Smooth muscle cell (in vitro differentiated cells): ENCODE results near the gene MLXIP. TPM values are rescaled to one million over a fixed set of nuclear protein-coding genes. Genes with fewer than 3 reads are reported as not detected.

ENCODE experiments used
- DNase-seq: peaks from one replicate; lab custom pipeline; 2025; ENCODE audit not compliant: unreplicated experiment; lab: John Stamatoyannopoulos, UW
- H2AFZ ChIP-seq: fragments of 200-600 bp; sonication (generic); 2 replicates; pipeline ENCODE4 v1.6.0; 2016; ENCODE audit warnings: antibody characterized with exemption, low read depth, mild to moderate bottlenecking
- H3F3A ChIP-seq: fragments of 200-600 bp; sonication (generic); 2 replicates; pipeline ENCODE4 v1.6.0; 2017; ENCODE audit warnings: antibody characterized with exemption, low read depth
- H3K27ac ChIP-seq: fragments of 200-600 bp; sonication (generic); 2 replicates; pipeline ENCODE4 v1.5.1; 2016; ENCODE audit warnings: low read depth, mild to moderate bottlenecking
- H3K27me3 ChIP-seq: fragments of 200-600 bp; sonication (generic); 2 replicates; pipeline ENCODE4 v1.6.1; 2016; ENCODE audit warnings: low read depth, mild to moderate bottlenecking
- H3K36me3 ChIP-seq: fragments of 200-600 bp; sonication (generic); 2 replicates; pipeline ENCODE4 v1.5.1; 2016; ENCODE audit warnings: low read depth
- H3K4me1 ChIP-seq: fragments of 200-600 bp; sonication (generic); 2 replicates; pipeline ENCODE4 v1.5.1; 2016; ENCODE audit warnings: low read depth
- H3K4me2 ChIP-seq: fragments of 200-600 bp; sonication (generic); 2 replicates; pipeline ENCODE4 v1.6.0; 2016; ENCODE audit warnings: mild to moderate bottlenecking
- H3K4me3 ChIP-seq: fragments of 200-600 bp; sonication (generic); 2 replicates; pipeline ENCODE4 v1.5.1; 2016; ENCODE audit warnings: mild to moderate bottlenecking
- H3K79me2 ChIP-seq: fragments of 200-600 bp; sonication (generic); 2 replicates; pipeline ENCODE4 v1.6.0; 2016; ENCODE audit warnings: low read depth, mild to moderate bottlenecking
- H3K9ac ChIP-seq: fragments of 200-600 bp; sonication (generic); 2 replicates; pipeline ENCODE4 v1.6.0; 2016; ENCODE audit warnings: low read depth
- H3K9me3 ChIP-seq: fragments of 200-600 bp; sonication (generic); replicated peaks from 2 replicates; pipeline ENCODE4 v1.5.1; 2016; ENCODE audit warnings: low read depth
- H4K20me1 ChIP-seq: fragments of 200-600 bp; sonication (generic); 2 replicates; pipeline ENCODE4 v1.6.0; 2016; ENCODE audit warnings: low read depth
- CTCF ChIP-seq: fragments of 200-600 bp; sonication (generic); IDR thresholded peaks from 2 replicates; pipeline ENCODE4 v1.5.1; 2017; ENCODE audit warnings: borderline replicate concordance, mild to moderate bottlenecking, antibody characterized with exemption; ENCODE audit not compliant: insufficient read depth, poor library complexity, severe bottlenecking
- WGBS: methylation state at CpG from one replicate; pipeline ENCODE4 v1.1.7; 2016; ENCODE audit warnings: low lambda C conversion rate; 5-methylcytosine and 5-hydroxymethylcytosine counted together
- polyA plus RNA-seq: library from polyadenylated mRNA; unstranded; fragments of >200 nt; fragmentation: Nextera tagmentation; extraction: Ambion mirVana; gene quantifications from 2 replicates; pipeline ENCODE4 v1.2.1, GENCODE V29; 2016
- total RNA-seq: library from RNA; depleted of rRNA; stranded (reverse); fragments of >200 nt; gene quantifications from 2 replicates; pipeline ENCODE4 v1.2.3, GENCODE V29; 2014

Gene MLXIP
- total and polyA plus RNA-seq, 2 experiments from 2014 or later, result 11.8 to 15.3 TPM

- no peak overlapping the region for H2AFZ ChIP-seq
- no peak overlapping the region for H3K27ac ChIP-seq
- 99% methylated on average over 15 of the region's 15 CpGs for WGBS
- H3K4me3 ChIP-seq, result no peak overlapping the region
- no peak overlapping the region for H3K9ac ChIP-seq
- H3K4me1 ChIP-seq, result no peaks in the 10 kb centered on the region
- no peak for TF ChIP-seq CTCF
- H3K27me3 ChIP-seq, result no peaks in the 10 kb centered on the region
- H3K9me3 ChIP-seq, result no peaks in the 10 kb centered on the region
- DNase-seq, result no peak
- H3K4me2 ChIP-seq, result no peak overlapping the region
- H3K36me3 ChIP-seq, result no peaks in the 10 kb centered on the region
- no peaks in the 10 kb centered on the region for H4K20me1 ChIP-seq
- H3K79me2 ChIP-seq, result no peaks in the 10 kb centered on the region
- no peaks in the 10 kb centered on the region for H3F3A ChIP-seq
Observed at GRCh38 chr12:122043476-122043875, 35.1 kb upstream of the MLXIP start.

GRCh38 chr12:122045262-122045661 is 33.3 kb upstream of the MLXIP start:
- H3K27me3 ChIP-seq, result no peaks in the 10 kb centered on the region
- H3F3A ChIP-seq, result no peaks in the 10 kb centered on the region
- no peaks in the 10 kb centered on the region for H4K20me1 ChIP-seq
- H3K9me3 ChIP-seq, result no peaks in the 10 kb centered on the region
- TF ChIP-seq CTCF, result no peak
- no peak for DNase-seq
- no peaks in the 10 kb centered on the region for H3K79me2 ChIP-seq
- H3K4me1 ChIP-seq, result no peaks in the 10 kb centered on the region
- H3K9ac ChIP-seq, result no peak overlapping the region
- H2AFZ ChIP-seq, result no peak overlapping the region
- no peak overlapping the region for H3K4me2 ChIP-seq
- no peak overlapping the region for H3K4me3 ChIP-seq
- H3K27ac ChIP-seq, result no peak overlapping the region
- WGBS, result 98% methylated on average over 7 of the region's 7 CpGs
- H3K36me3 ChIP-seq, result no peaks in the 10 kb centered on the region

GRCh38 chr12:122046145-122046544 is 32.4 kb upstream of the MLXIP start:
- 98% methylated on average over 7 of the region's 7 CpGs for WGBS
- Histone ChIP-seq H3K79me2 (no peaks in the 10 kb centered on the region), H3K4me1 (no peaks in the 10 kb centered on the region), H3K4me2 (no peak overlapping the region), H3K4me3 (no peak overlapping the region), H3K9ac (no peak overlapping the region), H3K36me3 (no peaks in the 10 kb centered on the region), H2AFZ (no peak overlapping the region), H4K20me1 (no peaks in the 10 kb centered on the region), H3K27ac (no peak overlapping the region), H3F3A (no peaks in the 10 kb centered on the region), H3K9me3 (no peaks in the 10 kb centered on the region), H3K27me3 (no peaks in the 10 kb centered on the region)
- no peak for DNase-seq
- no peak for TF ChIP-seq CTCF

- no peaks in the 10 kb centered on the region for H3K36me3 ChIP-seq
- no peak overlapping the region for H3K27ac ChIP-seq
- no peak for TF ChIP-seq CTCF
- no peaks in the 10 kb centered on the region for H3F3A ChIP-seq
- H3K4me1 ChIP-seq, result no peaks in the 10 kb centered on the region
- 33% methylated on average over 8 of the region's 8 CpGs for WGBS
- no peaks in the 10 kb centered on the region for H4K20me1 ChIP-seq
- H3K4me3 ChIP-seq, result no peak overlapping the region
- H2AFZ ChIP-seq, result no peak overlapping the region
- no peaks in the 10 kb centered on the region for H3K79me2 ChIP-seq
- no peak overlapping the region for H3K9ac ChIP-seq
- H3K4me2 ChIP-seq, result no peak overlapping the region
- no peak for DNase-seq
- H3K27me3 ChIP-seq, result no peaks in the 10 kb centered on the region
- no peaks in the 10 kb centered on the region for H3K9me3 ChIP-seq
Observed at GRCh38 chr12:122048151-122048550, 30.4 kb upstream of the MLXIP start.
